Activated CD8-positive, alpha-beta memory T cell treated with anti-CD3 and anti-CD28 coated beads, Interleukin-2, amount 50 U/mL, for 1 hour (primary cell): ENCODE measurements around the gene C20orf141.

Source experiments
- DNase-seq: peaks from one replicate; pipeline ENCODE4 v3.0.0-alpha.2; 2020; ENCODE audit errors: extremely low read depth

The C20orf141 gene

GRCh38 chr20:2846698-2847097 is 31.9 kb downstream of the C20orf141 start:
- no peak for DNase-seq

- DNase-seq, result no peak
Measured at GRCh38 chr20:2847802-2848201, 33.0 kb downstream of the C20orf141 start.

DNA sequence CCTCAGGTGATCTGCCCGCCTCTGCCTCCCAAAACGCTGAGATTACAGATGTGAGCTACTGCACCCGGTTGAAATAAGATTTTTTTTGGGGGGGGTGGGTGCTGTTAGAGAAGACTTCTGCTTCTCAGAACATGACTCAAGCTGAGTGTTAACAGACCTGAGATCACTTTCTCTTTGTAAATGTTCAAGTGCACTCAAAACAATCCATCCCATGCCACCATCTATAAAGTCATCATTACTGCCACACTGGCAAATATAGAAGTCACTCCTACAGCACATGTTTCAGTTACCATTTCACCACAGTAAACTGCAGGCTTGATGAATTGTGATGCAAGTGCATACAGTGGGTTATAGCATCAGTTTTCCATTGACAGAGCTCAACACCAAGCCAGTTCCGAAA is 34.7 kb downstream of the C20orf141 start:
- no peak for DNase-seq

DNA sequence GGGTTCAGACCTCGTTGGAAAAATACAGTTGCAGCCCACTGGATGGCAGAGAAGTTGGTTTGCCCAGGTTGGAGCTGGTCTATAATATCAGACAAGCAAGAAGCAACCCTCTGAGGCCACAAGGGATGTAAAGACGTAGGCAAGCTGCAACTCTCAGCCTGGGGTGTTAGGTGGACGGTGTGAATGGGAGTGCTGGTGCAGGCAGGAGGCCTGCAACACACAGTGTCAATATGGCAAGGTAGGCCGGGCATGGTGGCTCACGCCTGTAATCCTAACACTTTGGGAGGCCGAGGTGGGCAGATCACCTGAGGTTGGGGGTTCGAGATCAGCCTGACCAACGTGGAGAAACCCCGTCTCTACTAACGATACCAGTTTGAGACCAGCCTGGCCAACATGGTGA is 36.3 kb downstream of the C20orf141 start:
- no peak for DNase-seq

GRCh38 chr20:2858591-2858990 is 43.8 kb downstream of the C20orf141 start:
- no peak for DNase-seq

GRCh38 chr20:2859330-2860121 is 44.7 kb downstream of the C20orf141 start:
- DNase-seq, result no peak

DNA sequence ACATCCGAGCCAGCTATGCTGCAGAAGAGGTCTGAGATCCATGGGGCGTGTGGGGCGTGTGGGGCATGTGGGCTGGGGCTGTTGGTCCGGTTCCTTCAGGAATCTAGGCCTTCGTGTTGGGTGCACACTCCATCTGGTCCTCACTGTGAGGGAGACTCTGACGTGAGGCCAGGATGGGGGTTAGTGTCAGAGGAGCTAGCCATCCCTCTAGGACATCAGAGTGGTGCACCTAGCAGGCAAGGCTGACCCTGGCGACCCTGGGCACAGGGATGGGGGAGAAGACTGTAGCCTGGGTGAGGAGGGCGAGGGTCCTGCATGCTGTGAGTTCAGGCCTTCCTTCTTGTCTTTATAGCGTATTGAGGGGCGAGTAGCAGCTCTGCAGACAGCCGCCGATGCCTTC is 49.8 kb downstream of the C20orf141 start:
- no peak for DNase-seq

DNA sequence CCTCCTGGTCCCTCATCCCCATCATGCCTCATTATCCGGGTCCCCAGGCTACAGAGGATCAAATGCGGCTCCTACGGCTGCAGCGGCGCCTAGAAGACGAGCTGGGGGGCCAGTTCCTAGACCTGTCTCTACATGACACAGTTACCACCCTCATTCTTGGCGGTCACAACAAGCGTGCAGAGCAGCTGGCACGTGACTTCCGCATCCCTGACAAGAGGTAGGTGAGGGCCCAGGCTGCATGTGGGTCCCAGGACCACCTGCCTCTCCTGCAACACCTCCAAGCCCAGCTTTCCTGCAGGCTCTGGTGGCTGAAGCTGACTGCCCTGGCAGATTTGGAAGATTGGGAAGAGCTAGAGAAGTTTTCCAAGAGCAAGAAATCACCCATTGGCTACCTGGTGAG is 50.3 kb downstream of the C20orf141 start:
- DNase-seq, result no peak
